ENCODE measurements around the gene DPP6.
"Not testable (repeated sequence)": the region's sequence is repeated elsewhere in the genome, so short reads cannot be mapped to it uniquely, and the experiment has no call there.

DPP6 gene

GRCh38 chr7:154628556-154628955 lies 576.4 kb downstream of the DPP6 start:
- DNase-seq: no peak

GRCh38 chr7:154631162-154631561 lies 579.0 kb downstream of the DPP6 start:
- DNase-seq: no peak

- no peak for DNase-seq
These were observed 581.4 kb downstream of the DPP6 start for GRCh38 chr7:154633641-154634040.

- DNase-seq: no peak
These were observed 586.1 kb downstream of the DPP6 start for GRCh38 chr7:154638286-154638685.

GRCh38 chr7:154640266-154640865 lies 588.2 kb downstream of the DPP6 start:
- no peak for DNase-seq

- DNase-seq: no peak
These were observed 588.7 kb downstream of the DPP6 start for GRCh38 chr7:154640917-154641316.

GRCh38 chr7:154644366-154644765 lies 592.2 kb downstream of the DPP6 start:
- no peak for DNase-seq

GRCh38 chr7:154646126-154647013 lies 594.2 kb downstream of the DPP6 start:
- no peak for DNase-seq

GRCh38 chr7:154647625-154648024 lies 595.4 kb downstream of the DPP6 start:
- DNase-seq: no peak

GRCh38 chr7:154649015-154649414 lies 596.8 kb downstream of the DPP6 start:
- no peak for DNase-seq

GRCh38 chr7:154649434-154649833 lies 597.2 kb downstream of the DPP6 start:
- no peak for DNase-seq

GRCh38 chr7:154650275-154650674 lies 598.1 kb downstream of the DPP6 start:
- no peak for DNase-seq

- no peak for DNase-seq
These were observed 599.3 kb downstream of the DPP6 start for GRCh38 chr7:154651501-154651900.

GRCh38 chr7:154652564-154652963 lies 600.4 kb downstream of the DPP6 start:
- DNase-seq: no peak

- no peak for DNase-seq
These were observed 601.1 kb downstream of the DPP6 start for GRCh38 chr7:154653281-154653680.

- DNase-seq: no peak
These were observed 604.4 kb downstream of the DPP6 start for GRCh38 chr7:154656618-154657017.

GRCh38 chr7:154666768-154667167 lies 614.6 kb downstream of the DPP6 start:
- DNase-seq: no peak

- peak; percentile 17 for DNase-seq
These were observed 620.6 kb downstream of the DPP6 start for GRCh38 chr7:154672659-154673415.

GRCh38 chr7:154674191-154674590 lies 622.0 kb downstream of the DPP6 start:
- DNase-seq: no peak

GRCh38 chr7:154675560-154675959 lies 623.4 kb downstream of the DPP6 start:
- DNase-seq: no peak

GRCh38 chr7:154676033-154676421 lies 623.8 kb downstream of the DPP6 start:
- DNase-seq: not testable (repeated sequence)

- DNase-seq: peak; percentile 8
These were observed 624.4 kb downstream of the DPP6 start for GRCh38 chr7:154676422-154677073.

GRCh38 chr7:154677454-154677853 lies 625.3 kb downstream of the DPP6 start:
- DNase-seq: no peak

Data from DMS153 (cell line).